ENCODE measurements around the gene TANGO2.

DNA sequence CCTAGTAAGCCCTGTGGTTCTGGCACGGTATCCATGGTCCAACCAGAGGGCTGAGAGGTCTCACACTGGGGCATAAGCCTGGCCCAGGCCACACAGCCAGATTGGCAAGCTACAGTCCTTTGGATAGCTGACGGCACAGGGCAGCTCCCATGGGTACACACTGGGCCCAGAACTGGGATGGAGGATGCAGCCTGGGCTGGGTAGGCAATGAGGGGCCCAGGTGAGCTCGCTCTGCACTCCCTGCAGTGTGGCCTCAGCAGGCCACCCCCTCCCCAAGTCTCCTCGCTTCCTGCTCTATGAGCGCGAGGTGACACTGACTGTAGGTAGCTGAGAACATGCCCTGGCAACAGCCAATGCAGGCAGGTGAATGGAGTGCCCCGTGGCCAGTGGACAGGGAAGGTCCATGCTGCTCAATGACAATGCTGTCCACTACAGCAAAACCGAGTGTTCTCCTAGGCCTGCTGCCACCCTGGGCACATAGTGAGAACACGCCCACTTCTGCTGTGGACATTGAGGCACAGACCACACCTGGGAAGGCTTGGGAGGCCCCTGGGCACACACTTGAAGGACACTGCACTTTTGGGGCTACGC, 8.1 kb upstream of the TANGO2 start:
- TF ChIP-seq CBX5 (IDR thresholded peaks at IDR 0.05; ENCODE audit: low read depth, low read length) (no peak), CHD2 (IDR thresholded peaks at IDR 0.05; ENCODE audit: low read length) (no peak), JUND (IDR thresholded peaks at IDR 0.05; ENCODE audit: low read length) (no peak), POLR2A (IDR thresholded peaks at IDR 0.05; ENCODE audit: control extremely low read depth in 1 of 2, low read depth in 2 of 2, low read length in 2 of 2) (no peak), RBBP5 (IDR thresholded peaks at IDR 0.05; ENCODE audit: borderline replicate concordance, low read depth, low read length) (no peak), POU5F1 (IDR thresholded peaks at IDR 0.05; ENCODE audit: low read depth, low read length) (no peak), YY1 (IDR thresholded peaks at IDR 0.05; ENCODE audit: low read depth, low read length) (no peak), EZH2 (IDR thresholded peaks at IDR 0.05; ENCODE audit: low read depth, low read length, severe bottlenecking) (no peak), GABPA (IDR thresholded peaks at IDR 0.05; ENCODE audit: borderline replicate concordance, insufficient read depth, low read length) (no peak)
- TF ChIP-seq, protein P1, sequence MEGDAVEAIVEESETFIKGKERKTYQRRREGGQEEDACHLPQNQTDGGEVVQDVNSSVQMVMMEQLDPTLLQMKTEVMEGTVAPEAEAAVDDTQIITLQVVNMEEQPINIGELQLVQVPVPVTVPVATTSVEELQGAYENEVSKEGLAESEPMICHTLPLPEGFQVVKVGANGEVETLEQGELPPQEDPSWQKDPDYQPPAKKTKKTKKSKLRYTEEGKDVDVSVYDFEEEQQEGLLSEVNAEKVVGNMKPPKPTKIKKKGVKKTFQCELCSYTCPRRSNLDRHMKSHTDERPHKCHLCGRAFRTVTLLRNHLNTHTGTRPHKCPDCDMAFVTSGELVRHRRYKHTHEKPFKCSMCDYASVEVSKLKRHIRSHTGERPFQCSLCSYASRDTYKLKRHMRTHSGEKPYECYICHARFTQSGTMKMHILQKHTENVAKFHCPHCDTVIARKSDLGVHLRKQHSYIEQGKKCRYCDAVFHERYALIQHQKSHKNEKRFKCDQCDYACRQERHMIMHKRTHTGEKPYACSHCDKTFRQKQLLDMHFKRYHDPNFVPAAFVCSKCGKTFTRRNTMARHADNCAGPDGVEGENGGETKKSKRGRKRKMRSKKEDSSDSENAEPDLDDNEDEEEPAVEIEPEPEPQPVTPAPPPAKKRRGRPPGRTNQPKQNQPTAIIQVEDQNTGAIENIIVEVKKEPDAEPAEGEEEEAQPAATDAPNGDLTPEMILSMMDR (IDR thresholded peaks at IDR 0.05; ENCODE audit: control extremely low read depth in 1 of 3, insufficient read depth in 1 of 3, low read depth in 1 of 3, low read length in 3 of 3): no peak
- TF ChIP-seq, protein P2, sequence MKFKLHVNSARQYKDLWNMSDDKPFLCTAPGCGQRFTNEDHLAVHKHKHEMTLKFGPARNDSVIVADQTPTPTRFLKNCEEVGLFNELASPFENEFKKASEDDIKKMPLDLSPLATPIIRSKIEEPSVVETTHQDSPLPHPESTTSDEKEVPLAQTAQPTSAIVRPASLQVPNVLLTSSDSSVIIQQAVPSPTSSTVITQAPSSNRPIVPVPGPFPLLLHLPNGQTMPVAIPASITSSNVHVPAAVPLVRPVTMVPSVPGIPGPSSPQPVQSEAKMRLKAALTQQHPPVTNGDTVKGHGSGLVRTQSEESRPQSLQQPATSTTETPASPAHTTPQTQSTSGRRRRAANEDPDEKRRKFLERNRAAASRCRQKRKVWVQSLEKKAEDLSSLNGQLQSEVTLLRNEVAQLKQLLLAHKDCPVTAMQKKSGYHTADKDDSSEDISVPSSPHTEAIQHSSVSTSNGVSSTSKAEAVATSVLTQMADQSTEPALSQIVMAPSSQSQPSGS (IDR thresholded peaks at IDR 0.05; ENCODE audit: low read length): no peak

Measured in H1 (cell line).